Natural killer cell (primary cell): ENCODE results near the gene LY6G6F. TPM values are rescaled to one million over a fixed set of nuclear protein-coding genes. Genes with fewer than 3 reads are reported as not detected.

Source experiments
- ATAC-seq, 3 donors: fragments of 150-1000 bp in 2 of 3; fragments of 200-7000 bp in 1 of 3; cut with Tn5 transposase; 1 replicate in 1 of 3; 2 replicates in 2 of 3; pipeline ENCODE4 v1.10.0; 2021; ENCODE audit warnings: mild to moderate bottlenecking in 2 of 3, moderate library complexity in 2 of 3
- DNase-seq, 2 donors: peaks; one replicate each; pipeline versions ENCODE4 v3.0.0 to v3.0.0-alpha.2; 2013 to 2021; ENCODE audit warnings: mixed read lengths in 1 of 2
- H3K27ac ChIP-seq: one replicate; pipeline ENCODE4 v1.5.1; 2013; ENCODE audit warnings: mild to moderate bottlenecking, low read length
- H3K27me3 ChIP-seq: one replicate; pipeline ENCODE4 v1.6.1; 2013; ENCODE audit warnings: low read length; ENCODE audit not compliant: control insufficient read depth, insufficient read depth
- H3K36me3 ChIP-seq: one replicate; pipeline ENCODE4 v1.6.1; 2013; ENCODE audit warnings: low read length; ENCODE audit not compliant: control insufficient read depth, insufficient read depth
- H3K4me1 ChIP-seq: one replicate; pipeline ENCODE4 v1.6.1; 2013; ENCODE audit warnings: low read length; ENCODE audit not compliant: control insufficient read depth, insufficient read depth
- H3K4me3 ChIP-seq: one replicate; pipeline ENCODE4 v1.5.1; 2013; ENCODE audit warnings: low read length
- H3K9me3 ChIP-seq: one replicate; pipeline ENCODE4 v1.6.1; 2013; ENCODE audit warnings: low read length; ENCODE audit not compliant: control insufficient read depth, insufficient read depth
- H3K27ac Mint-ChIP-seq, 2 donors: one replicate each; pipeline ENCODE4 v1.8.0; 2022; ENCODE audit warnings: mild to moderate bottlenecking in 2 of 2, mixed read lengths in 2 of 2, moderate library complexity in 1 of 2
- H3K27me3 Mint-ChIP-seq, 2 donors: one replicate each; pipeline ENCODE4 v1.8.0; 2022; ENCODE audit warnings: low read depth in 2 of 2, mixed read lengths in 2 of 2
- H3K36me3 Mint-ChIP-seq: one replicate; pipeline ENCODE4 v1.8.0; 2022; ENCODE audit warnings: mixed read lengths
- H3K4me1 Mint-ChIP-seq, 2 donors: one replicate each; pipeline ENCODE4 v1.8.0; 2022; ENCODE audit warnings: mixed read lengths in 2 of 2
- H3K4me3 Mint-ChIP-seq: one replicate; pipeline ENCODE4 v1.8.0; 2022; ENCODE audit warnings: mild to moderate bottlenecking, moderate library complexity, mixed read lengths
- H3K9me3 Mint-ChIP-seq, 2 donors: one replicate each; pipeline ENCODE4 v1.8.0; 2022; ENCODE audit warnings: mixed read lengths in 2 of 2
- WGBS: methylation state at CpG from one replicate; pipeline ENCODE4 v1.1.7; 2013; ENCODE audit warnings: missing lambda C conversion rate; ENCODE audit not compliant: insufficient coverage; 5-methylcytosine and 5-hydroxymethylcytosine counted together
- intact Hi-C: fragments of 100-400 bp; cut with micrococcal nuclease; formaldehyde crosslinking; loops from one replicate; pipeline ENCODE4 v1.14.2; 2022
- total RNA-seq, 4 donors: library from RNA; stranded (reverse); fragments of 120-200 nt in 1 of 4; gene quantifications; one replicate each; pipeline versions ENCODE4 v1.2.3 to v1.2.4, GENCODE V29; 2013 to 2022
- TF ChIP-seq, protein P1 (sequence below): fragments of 200-600 bp; IDR thresholded peaks from one replicate; pipeline ENCODE4 v1.8.0; 2022; ENCODE audit warnings: antibody characterized with exemption

LY6G6F gene
- total RNA-seq, 3 donors from 2014 or later (not counting 1 experiment from before 2014, with no cell fraction given): 0.97 to 3.2 (median 1.4) TPM

DNA sequence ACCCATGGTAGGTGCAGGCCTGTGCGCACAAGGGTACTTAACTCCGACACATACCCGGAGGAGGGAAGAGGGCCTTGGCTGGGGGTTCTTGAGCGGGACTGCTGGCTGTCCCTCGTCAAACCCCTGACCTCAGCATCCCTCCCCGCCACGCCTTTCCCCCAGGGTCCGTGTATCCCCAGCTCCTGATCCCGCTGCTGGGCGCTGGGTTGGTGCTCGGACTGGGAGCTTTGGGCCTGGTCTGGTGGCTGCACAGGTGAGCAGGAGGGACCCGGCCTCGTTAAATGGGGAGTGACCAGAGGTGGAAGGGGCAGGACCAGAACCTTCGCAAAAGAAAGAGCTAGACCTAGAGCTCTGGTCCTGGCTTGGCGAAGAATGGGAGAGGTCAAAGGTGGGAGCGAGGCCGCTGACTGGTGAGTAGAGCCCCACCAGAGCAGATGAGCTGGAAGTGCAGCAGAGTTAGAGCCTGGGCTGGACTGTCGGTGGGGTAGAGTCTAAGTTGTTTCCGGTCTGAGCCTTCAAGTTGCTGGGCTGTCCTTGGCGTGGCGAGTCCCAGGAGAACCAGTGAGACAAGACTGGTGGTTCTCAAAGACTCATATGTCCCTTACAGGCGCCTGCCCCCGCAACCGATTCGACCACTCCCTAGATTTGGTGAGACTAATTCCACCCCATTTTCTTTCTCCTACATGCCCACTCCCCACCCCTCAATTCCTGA, 17.5 kb downstream of the LY6G6F start:
- DNase-seq (no peak), ATAC-seq (no peak)
- H3K9me3 ChIP-seq: no peaks in the 10 kb centered on the region
- peak overlapping the region in 1 of 2 donors; percentile 87 for H3K27ac Mint-ChIP-seq
- H3K4me1 ChIP-seq: peaks cover 44% of the 10 kb centered on the region
- H3K4me1 Mint-ChIP-seq: peaks cover 46 to 50% of the 10 kb centered on the region in 2 donors
- peaks cover 16% of the 10 kb centered on the region for H3K36me3 Mint-ChIP-seq
- 91% methylated on average over 25 of the region's 25 CpGs for WGBS
- TF ChIP-seq, protein P1, sequence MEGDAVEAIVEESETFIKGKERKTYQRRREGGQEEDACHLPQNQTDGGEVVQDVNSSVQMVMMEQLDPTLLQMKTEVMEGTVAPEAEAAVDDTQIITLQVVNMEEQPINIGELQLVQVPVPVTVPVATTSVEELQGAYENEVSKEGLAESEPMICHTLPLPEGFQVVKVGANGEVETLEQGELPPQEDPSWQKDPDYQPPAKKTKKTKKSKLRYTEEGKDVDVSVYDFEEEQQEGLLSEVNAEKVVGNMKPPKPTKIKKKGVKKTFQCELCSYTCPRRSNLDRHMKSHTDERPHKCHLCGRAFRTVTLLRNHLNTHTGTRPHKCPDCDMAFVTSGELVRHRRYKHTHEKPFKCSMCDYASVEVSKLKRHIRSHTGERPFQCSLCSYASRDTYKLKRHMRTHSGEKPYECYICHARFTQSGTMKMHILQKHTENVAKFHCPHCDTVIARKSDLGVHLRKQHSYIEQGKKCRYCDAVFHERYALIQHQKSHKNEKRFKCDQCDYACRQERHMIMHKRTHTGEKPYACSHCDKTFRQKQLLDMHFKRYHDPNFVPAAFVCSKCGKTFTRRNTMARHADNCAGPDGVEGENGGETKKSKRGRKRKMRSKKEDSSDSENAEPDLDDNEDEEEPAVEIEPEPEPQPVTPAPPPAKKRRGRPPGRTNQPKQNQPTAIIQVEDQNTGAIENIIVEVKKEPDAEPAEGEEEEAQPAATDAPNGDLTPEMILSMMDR: no peak
- H3K27me3 ChIP-seq: no peaks in the 10 kb centered on the region
- H3K27ac ChIP-seq: no peak overlapping the region
- intact Hi-C loops: no loop called here
- no peak overlapping the region for H3K4me3 ChIP-seq
- peaks cover 0 to 4% of the 10 kb centered on the region in 2 donors for H3K27me3 Mint-ChIP-seq
- H3K9me3 Mint-ChIP-seq: no peaks in the 10 kb centered on the region
- H3K36me3 ChIP-seq: peaks cover 10% of the 10 kb centered on the region
- H3K4me3 Mint-ChIP-seq: peak overlapping the region; percentile 81

DNA sequence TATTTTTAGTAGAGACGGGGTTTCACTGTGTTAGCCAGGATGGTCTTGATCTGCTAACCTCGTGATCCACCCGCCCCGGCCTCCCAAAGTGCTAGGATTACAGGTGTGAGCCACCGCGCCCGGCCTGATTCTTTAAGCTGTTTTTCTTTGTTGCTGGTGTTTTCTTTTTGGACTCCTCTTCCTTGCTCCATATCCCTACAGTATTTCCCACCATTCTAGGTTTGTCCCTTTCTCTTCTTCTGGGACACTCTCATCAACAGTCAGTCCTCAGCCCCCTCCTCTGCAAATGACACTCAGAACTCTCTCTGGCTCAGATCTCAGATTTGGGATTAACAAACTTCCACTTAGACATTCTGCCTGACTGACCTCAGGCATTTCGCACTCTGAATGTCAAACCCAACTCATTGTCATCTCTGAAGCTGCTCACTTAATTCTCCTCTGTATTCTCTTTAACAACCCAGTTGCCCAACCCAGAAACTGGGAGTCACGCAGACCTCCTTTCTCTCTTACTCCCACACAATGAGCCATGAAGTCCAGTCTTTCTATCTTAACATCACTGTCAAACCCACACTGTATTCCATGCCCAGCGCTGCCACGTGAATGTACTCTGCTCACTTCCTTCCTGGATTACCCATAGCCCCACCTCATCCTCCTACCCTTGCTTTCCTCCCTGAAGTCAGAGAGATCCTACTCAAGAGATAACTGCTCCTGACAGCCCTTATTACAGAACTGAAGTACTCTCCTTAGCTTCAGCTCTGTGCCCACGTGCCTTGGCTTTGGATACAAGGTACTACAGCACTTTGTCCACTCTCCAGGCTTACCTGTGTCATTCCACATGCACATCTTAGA, 19.1 kb downstream of the LY6G6F start:
- Mint-ChIP-seq H3K4me3 (no peak overlapping the region), H3K36me3 (peaks cover 16% of the 10 kb centered on the region), H3K27me3 (peaks cover 0 to 4% of the 10 kb centered on the region in 2 donors), H3K9me3 (no peaks in the 10 kb centered on the region), H3K27ac (peak overlapping the region; percentile 83 to 91), H3K4me1 (peaks cover 55 to 66% of the 10 kb centered on the region in 2 donors)
- H3K4me3 ChIP-seq: no peak overlapping the region
- no peak overlapping the region for H3K27ac ChIP-seq
- H3K9me3 ChIP-seq: no peaks in the 10 kb centered on the region
- DNase-seq: no peak
- WGBS: 84% methylated on average over 12 of the region's 12 CpGs
- TF ChIP-seq, protein P1: no peak
- H3K36me3 ChIP-seq: peaks cover 16% of the 10 kb centered on the region
- H3K27me3 ChIP-seq: no peaks in the 10 kb centered on the region
- H3K4me1 ChIP-seq: peaks cover 60% of the 10 kb centered on the region
- intact Hi-C loops: no loop called here
- ATAC-seq: no peak

DNA sequence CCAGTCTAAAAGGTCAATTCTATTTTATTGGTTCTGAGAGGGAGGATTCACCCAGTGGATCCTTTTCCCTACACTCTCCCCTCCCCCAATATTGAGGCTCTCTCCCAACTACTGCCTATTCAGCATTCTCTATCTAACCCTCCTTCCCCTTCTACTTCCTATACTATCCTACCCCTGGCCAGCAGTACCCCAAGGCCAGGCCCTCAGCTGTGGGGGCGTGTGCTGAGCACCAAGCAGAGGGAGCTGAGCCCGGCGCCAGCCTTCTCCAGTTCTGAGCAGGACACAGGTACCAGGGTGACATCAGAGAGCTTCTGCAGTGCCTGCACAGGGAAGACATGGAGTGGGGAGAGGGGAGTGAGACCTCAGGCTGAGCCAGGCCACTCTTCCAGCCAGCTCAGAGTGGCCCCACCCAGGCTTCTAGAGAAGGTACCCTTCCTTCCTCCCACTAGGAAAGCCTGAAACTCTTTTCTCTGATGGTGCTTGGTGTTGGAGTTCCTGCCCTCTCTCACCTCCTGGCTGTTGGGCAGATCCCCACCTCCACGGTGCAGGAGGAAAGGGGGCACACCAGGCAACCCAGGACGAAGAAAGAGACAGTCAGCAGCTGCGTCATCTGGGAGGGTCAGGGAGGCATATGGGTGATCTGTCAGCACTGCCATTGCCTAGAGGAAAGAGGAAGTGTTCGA, 20.5 kb downstream of the LY6G6F start:
- H3K4me3 Mint-ChIP-seq: peak overlapping the region; percentile 79
- TF ChIP-seq, protein P1: no peak
- Histone ChIP-seq H3K9me3 (no peaks in the 10 kb centered on the region), H3K4me3 (no peak overlapping the region), H3K27me3 (no peaks in the 10 kb centered on the region), H3K27ac (peak overlapping the region; percentile 63), H3K36me3 (peaks cover 29% of the 10 kb centered on the region), H3K4me1 (peaks cover 63% of the 10 kb centered on the region)
- peaks cover 16% of the 10 kb centered on the region for H3K36me3 Mint-ChIP-seq
- 47% methylated on average over 7 of the region's 7 CpGs for WGBS
- no peaks in the 10 kb centered on the region for H3K27me3 Mint-ChIP-seq
- no peaks in the 10 kb centered on the region for H3K9me3 Mint-ChIP-seq
- peak overlapping the region; percentile 83 to 91 for H3K27ac Mint-ChIP-seq
- peak; percentile 15 to 62 (median 20) for ATAC-seq
- DNase-seq: no peak
- H3K4me1 Mint-ChIP-seq: peaks cover 55 to 71% of the 10 kb centered on the region in 2 donors
- intact Hi-C loops: no loop called here
